H1 (cell line): ENCODE measurements around the gene PLEKHG4. TPM values are rescaled to one million over a fixed set of nuclear protein-coding genes. Genes with fewer than 3 reads are reported as not detected.

ENCODE experiments used
- BCL11A ChIP-seq, 2 experiments: IDR thresholded peaks; one replicate each; pipeline ENCODE4 v1.6.1; 2011; ENCODE audit warnings: low read depth in 2 of 2, low read length in 2 of 2, mild to moderate bottlenecking in 2 of 2
- KDM1A ChIP-seq: fragments of 200-600, 300-600 bp; sonication (generic); IDR thresholded peaks from 2 replicates; pipeline ENCODE4 v1.7.1; 2016; ENCODE audit warnings: mild to moderate bottlenecking, low read length, borderline replicate concordance
- PHF8 ChIP-seq: fragments of 200-600 bp; sonication (generic); conservative IDR thresholded peaks from 2 replicates; pipeline ENCODE4 v1.7.1; 2012; ENCODE audit warnings: low read depth, mild to moderate bottlenecking, inconsistent platforms, low read length, moderate library complexity
- YY1 ChIP-seq: IDR thresholded peaks from 2 replicates; pipeline ENCODE4 v1.6.1; 2011; ENCODE audit warnings: low read depth, mild to moderate bottlenecking, low read length
- polyA plus RNA-seq, 7 experiments: library from polyadenylated mRNA; depleted of rRNA in 3 of 7; stranded (reverse) in 5 of 7; unstranded in 2 of 7; fragments of >200 nt in 5 of 7; fragments of 200-250 nt in 2 of 7; gene quantifications; 1 replicate in 5 of 7; 2 replicates in 1 of 7; 4 replicates in 1 of 7; pipeline versions ENCODE4 v1.2.1 to v1.2.3, GENCODE V29; 2011 to 2013; ENCODE audit warnings: missing spikeins in 2 of 7, mixed read lengths in 2 of 7
- total RNA-seq: library from RNA; stranded (reverse); fragmentation: NEBNext Ultra II Directional; extraction: Animal tissue kit (Norgen Biotek cat#: 25700); gene quantifications from 2 replicates; pipeline ENCODE4 v1.2.1, GENCODE V29; 2021

Gene PLEKHG4
- total and polyA plus RNA-seq, 2 of the 8 experiments (the other 6 are each of a cell fraction or from before 2014, with no cell fraction given), result 7.7 to 11.1 TPM

- TF ChIP-seq PHF8, result no peak
- TF ChIP-seq KDM1A, result no peak
- TF ChIP-seq BCL11A (IDR thresholded peaks at IDR 0.05; ENCODE audit: low read depth in 2 of 2, low read length in 2 of 2), result no peak
- no peak for TF ChIP-seq YY1
These were observed 33.4 kb downstream of the PLEKHG4 start (continued) for GRCh38 chr16:67312719-67313118.
